GM12873 (cell line): ENCODE data around the gene NOL12.
A peak's percentile ranks its signal among the peaks of the same experiment; 100 is the strongest.

ENCODE experiments used
- TF ChIP-seq, protein P1 (sequence below): IDR thresholded peaks from 2 replicates; pipeline ENCODE4 v1.5.1; 2012; ENCODE audit warnings: low read depth, mild to moderate bottlenecking, moderate library complexity, low read length, control low read depth; ENCODE audit not compliant: insufficient read depth; ENCODE audit errors: missing control alignments

NOL12 gene

GRCh38 chr22:37686002-37686982, at the start of gene NOL12:
Gene NOL12, plus strand, starts transcription at chr22:37686343. Its CDS starts 50 bp downstream, at chr22:37686393.
- TF ChIP-seq, protein P1, sequence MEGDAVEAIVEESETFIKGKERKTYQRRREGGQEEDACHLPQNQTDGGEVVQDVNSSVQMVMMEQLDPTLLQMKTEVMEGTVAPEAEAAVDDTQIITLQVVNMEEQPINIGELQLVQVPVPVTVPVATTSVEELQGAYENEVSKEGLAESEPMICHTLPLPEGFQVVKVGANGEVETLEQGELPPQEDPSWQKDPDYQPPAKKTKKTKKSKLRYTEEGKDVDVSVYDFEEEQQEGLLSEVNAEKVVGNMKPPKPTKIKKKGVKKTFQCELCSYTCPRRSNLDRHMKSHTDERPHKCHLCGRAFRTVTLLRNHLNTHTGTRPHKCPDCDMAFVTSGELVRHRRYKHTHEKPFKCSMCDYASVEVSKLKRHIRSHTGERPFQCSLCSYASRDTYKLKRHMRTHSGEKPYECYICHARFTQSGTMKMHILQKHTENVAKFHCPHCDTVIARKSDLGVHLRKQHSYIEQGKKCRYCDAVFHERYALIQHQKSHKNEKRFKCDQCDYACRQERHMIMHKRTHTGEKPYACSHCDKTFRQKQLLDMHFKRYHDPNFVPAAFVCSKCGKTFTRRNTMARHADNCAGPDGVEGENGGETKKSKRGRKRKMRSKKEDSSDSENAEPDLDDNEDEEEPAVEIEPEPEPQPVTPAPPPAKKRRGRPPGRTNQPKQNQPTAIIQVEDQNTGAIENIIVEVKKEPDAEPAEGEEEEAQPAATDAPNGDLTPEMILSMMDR, result no peak

GRCh38 chr22:37636949-37637273, 49.2 kb upstream of the NOL12 start:
- TF ChIP-seq, protein P1, result no peak

DNA sequence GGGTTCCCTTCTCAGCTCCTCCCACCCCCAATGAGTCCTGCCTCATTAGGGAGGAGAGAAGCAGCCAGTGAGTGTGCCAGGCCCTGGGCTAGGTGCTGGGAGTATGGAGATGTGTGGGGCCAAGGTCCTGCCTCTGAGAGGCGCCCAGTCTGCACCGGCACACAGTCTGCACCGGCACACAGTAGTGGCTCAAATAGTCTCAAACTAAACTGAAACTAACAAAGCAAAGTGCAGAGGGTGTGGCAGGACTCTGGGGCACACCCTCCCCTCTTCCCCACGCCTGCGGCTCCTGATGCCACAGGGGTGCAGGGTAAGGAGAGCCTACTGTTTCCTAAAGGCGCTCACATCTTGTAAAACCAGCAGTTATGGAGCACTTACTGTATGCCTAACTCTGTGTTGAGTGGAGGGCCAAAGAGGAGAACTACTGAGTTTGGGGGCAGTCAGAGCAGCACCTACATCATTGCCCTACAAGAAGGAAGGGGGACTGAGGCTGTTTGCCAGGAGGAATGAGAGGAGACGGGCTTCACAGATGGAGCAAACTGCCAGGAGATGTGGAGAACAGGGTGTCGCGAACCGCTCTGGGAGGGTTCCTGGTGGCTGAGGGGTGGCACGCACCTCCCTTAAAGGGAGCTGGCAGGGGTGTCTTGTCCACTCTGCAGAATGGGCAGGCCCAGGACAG, 47.6 kb upstream of the NOL12 start:
- TF ChIP-seq, protein P1, result no peak

DNA sequence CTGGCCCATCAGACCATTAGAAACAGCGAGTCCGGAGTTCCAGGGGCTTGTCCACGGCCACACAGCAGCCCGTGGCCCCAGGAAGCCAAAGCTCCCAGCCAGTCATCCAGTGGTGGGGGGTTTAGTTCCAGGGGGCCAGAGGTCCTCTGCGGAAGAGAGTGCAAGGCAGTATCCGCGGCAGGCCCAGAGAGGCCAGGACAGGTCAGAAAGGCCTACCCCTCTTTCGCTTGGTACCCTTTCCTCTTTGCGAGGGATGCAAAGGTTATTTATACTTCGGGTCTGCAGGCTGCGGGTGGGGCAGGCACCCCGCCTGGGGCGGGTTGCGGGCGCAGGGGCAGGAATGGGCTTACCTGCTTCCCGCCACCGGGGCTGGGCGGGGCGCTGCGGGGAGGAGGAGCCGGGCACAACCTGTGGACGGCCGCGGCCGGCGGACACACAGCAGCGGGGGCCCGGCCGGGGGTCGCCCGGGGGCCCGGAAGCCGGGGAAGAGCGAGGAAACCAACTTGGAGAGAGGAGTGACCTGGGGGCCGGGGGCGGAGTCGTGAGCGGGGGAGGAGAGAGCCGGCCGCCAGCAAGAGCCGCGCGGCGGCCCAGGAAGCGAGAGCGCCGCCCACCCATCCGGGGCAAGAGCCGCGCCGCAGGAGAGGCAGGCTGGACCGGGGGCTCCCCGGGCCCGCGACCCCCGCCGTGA, 46.9 kb upstream of the NOL12 start, which contains the start of gene SH3BP1:
Gene SH3BP1 (plus strand): TSS at position 600 of the 691 bp plus-strand sequence. CDS start 119 bp downstream, outside the sequence.
- TF ChIP-seq, protein P1, result no peak

- TF ChIP-seq, protein P1, result no peak
Observed at GRCh38 chr22:37639771-37640590, 46.2 kb upstream of the NOL12 start.

DNA sequence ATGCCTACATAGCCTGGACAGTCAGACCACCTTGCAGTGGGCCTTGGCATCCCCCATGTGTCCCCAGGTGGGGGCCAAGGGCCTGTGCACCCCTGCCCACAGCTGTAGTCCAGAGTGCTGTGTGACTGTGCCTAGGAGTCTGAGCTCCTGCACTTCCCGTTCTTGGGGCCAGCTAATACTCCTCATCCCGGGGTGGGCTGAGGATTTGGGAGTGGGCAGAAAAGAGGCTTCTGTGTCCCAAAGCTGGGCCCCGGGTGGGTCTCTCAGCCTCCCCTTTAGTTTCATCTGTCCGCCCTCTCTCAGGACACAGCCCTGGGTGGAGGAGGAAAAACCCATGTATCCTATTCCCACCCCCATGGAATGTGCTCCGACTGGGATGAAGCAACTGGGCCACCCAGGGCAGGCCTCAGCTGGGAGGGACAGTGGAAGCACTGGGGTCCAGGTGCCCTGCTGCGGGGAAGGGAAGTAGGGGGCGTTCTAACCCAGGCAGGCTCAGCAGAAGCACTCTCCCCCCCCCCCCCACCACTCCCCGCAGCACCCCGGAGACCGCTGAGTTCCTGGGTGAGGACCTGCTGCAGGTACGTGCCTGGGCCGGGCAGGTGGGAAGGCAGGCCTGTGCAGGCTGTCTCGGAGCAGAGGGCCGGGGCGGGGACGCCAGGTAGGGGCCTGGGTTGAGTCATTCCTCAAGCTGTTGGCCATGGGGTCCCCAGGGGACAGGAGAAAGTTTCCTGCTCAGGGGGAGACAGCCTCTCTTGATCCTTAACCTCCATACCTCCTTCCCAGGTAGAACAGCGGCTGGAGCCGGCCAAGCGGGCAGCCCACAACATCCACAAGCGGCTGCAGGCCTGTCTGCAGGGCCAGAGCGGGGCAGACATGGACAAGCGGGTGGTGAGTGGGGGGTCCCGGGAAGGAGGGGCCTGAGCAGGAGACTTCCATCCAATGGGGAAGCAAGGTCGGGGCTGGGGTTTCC, 45.3 kb upstream of the NOL12 start:
- TF ChIP-seq, protein P1, result peak; percentile 4
